GM18505 (cell line): ENCODE results near the gene IQGAP2.
"Not testable (repeated sequence)": the region's sequence is repeated elsewhere in the genome, so short reads cannot be mapped to it uniquely, and the experiment has no call there.

Experiments
- ATAC-seq: cut with Tn5 transposase; IDR thresholded peaks from one replicate; pipeline ENCODE4 v1.9.1; 2021; ENCODE audit not compliant: unreplicated experiment
- POLR2A ChIP-seq: IDR thresholded peaks from 4 replicates; pipeline ENCODE4 v1.6.1; 2011; ENCODE audit warnings: borderline replicate concordance; ENCODE audit not compliant: insufficient read depth, insufficient read length; ENCODE audit errors: extremely low read depth

Gene IQGAP2

DNA sequence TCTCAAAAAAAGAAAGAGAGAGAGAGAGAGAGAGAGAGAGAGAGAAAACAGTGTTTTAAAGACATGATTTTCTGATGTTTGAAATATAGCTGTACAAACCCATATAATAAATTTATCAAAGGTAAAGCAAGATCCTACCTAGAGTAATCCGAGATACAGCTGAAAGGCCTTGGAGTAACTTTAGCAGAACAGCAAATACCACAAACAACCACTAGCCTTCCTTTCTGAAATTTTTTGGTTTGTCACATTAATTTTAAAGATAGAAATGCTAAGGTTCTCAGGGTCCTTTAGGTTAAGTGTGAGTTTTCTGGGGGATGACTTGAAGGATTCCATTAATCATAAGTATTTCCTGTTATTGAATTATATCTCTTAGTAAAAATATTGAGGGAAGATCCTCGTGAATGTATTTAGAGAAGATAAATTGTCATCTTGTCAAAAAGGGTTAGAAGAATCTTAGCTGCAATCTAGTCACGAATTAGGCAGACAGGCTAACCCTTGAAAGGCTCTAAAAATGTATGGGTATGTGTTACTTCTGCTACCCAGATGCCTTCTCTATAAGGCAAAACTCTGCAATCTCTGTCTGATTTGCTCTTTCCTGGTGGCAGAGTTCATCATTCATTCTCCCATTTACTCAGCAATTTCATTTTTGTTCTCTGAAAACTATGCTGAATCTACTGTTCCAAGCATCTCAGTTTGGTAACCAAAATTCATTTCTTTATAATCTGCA is 192.8 kb downstream of the IQGAP2 start:
- no peak for TF ChIP-seq POLR2A
- no peak for ATAC-seq

DNA sequence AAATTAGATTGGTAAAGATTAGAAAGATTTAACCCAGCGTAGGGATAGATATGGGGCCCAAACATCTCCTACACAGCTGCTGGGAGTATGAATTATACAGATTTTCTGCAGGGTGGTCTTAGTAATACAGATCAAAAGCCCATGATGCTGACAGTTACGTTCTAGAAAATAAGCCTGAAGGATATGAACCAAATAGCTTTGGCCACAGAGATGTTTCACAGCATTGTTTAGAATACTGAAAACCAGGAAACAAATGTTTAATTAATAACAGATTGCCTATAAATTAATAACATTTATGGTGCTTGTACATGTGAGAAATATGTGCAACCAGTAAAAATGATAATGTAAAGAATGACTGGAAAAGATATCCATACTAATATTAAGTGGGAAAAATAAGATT is 195.4 kb downstream of the IQGAP2 start:
- ATAC-seq = no peak
- no peak for TF ChIP-seq POLR2A

GRCh38 chr5:76600716-76601115 is 197.6 kb downstream of the IQGAP2 start:
- ATAC-seq = no peak
- no peak for TF ChIP-seq POLR2A

DNA sequence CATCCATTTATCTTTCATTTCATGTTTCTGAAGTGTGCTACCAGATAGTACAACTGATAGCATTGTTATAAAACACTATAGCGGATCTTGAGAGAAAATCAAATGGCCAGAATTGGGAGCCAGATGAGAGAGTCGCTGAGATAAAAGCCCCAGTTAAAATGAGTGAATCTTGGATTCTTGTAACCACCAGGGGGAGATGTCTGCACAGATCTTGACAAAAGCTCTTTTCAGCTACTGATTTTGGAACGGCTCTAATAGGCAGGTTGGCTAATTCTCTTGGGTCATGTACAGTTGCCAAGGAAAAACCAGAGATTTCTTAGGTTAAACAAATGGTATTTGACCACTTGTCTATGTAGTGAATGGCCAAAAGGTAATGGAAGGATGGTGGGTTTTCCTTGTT is 198.4 kb downstream of the IQGAP2 start:
- no peak for ATAC-seq
- TF ChIP-seq POLR2A = no peak

- no peak for TF ChIP-seq POLR2A
- ATAC-seq = no peak
These were observed 199.1 kb downstream of the IQGAP2 start for GRCh38 chr5:76602094-76602726.

DNA sequence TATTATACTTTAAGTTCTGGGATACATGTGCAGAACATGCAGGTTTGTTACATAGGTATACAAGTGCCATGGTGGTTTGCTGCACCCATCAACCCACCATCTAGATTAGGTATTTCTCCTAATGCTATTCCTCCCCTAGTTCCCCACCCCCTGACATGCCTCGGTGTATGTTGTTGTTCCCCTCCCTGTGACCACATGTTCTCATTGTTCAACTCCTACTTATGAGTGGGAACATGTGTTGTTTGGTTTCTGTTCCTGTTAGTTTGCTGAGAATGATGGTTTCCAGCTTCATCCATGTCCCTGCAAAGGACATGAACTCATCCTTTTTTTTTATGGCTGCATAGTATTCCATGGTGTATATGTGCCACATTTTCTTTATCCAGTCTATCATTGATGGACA is 200.9 kb downstream of the IQGAP2 start:
- ATAC-seq = not testable (repeated sequence)

DNA sequence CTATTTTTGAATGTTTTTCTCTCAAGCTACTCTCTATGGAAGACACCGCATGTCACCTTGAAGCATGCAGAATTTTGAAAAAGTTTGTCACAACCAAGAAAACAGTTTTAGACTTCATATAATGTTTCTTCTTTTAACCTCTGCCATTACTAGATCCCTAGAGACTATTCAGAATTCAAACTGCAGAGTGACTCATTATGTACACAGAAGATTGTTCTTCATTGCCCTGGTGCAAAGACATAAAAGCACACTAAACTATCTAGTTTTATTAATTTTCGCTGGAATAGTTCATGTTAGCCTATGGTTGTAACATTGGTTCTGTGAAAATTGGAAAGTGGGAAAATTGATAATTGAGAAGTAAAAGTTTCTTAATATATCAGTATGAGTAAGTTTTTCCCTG is 201.8 kb downstream of the IQGAP2 start:
- ATAC-seq = no peak
- TF ChIP-seq POLR2A = no peak

GRCh38 chr5:76606701-76607100 is 203.6 kb downstream of the IQGAP2 start:
- TF ChIP-seq POLR2A = no peak
- ATAC-seq = peak; percentile 41

- peak; percentile 50 for ATAC-seq
- TF ChIP-seq POLR2A = no peak
These were observed 204.3 kb downstream of the IQGAP2 start for GRCh38 chr5:76607353-76607871.

DNA sequence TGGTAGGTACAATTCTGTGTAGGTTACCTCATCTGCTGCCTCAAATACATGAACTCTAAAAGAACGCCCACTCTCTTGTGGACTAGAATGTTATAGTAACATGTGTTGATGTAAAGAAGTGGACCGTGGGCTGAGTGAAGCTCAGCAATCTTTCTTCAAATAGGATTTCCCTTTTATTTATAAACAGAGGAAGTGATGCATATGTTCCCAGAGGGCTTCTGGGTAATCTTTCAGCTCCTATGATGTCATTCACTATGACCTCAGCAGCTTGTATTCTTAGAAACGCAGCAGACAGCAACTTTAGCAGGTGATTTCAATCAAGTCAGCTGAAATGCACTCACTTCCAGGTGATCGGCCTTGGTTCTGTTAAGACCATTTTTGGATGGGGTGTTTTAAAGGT is 205.7 kb downstream of the IQGAP2 start:
- ATAC-seq = peak; percentile 40
- no peak for TF ChIP-seq POLR2A

GRCh38 chr5:76610196-76610595 is 207.1 kb downstream of the IQGAP2 start:
- ATAC-seq = no peak
- TF ChIP-seq POLR2A = no peak

- no peak for TF ChIP-seq POLR2A
- ATAC-seq = no peak
These were observed 209.9 kb downstream of the IQGAP2 start for GRCh38 chr5:76612942-76613341.

DNA sequence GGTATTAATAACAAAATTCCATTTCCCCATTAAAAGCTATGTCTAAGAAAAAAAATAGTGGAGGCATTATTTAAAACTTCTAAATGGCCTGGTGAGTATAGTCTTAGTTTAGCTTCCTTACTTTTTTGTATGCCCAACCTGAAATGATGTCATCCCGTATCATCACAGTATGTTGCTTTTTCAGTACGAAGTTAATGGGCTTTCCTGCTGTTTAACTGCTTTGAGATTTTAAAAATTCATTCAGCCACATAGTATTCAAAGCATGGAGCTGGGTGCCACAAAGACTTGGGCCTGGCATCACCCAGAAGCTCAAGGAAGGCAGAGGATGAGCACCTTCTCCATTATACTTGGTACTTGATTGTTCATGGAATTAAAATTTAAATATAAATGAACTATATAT is 212.7 kb downstream of the IQGAP2 start:
- no peak for ATAC-seq
- no peak for TF ChIP-seq POLR2A

DNA sequence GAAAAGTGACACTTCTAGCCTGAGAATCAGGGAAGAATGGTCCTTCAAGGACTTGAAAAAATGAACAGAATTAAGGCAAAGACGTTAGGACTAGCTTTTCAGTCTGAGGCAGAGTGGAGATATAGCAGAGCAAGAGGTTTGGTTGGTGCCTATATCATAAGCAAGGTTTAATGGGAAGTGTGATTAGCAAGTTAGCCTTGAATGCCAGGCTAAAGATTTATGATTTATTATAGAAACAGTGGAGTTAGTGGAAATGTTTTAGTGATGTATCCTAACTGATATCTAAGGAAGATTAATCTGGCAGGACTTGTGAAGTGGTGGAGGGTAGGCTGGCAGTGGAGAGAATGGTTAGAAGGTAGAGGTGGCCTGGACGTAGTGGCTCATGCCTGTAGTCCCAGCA is 213.1 kb downstream of the IQGAP2 start:
- no peak for ATAC-seq
- no peak for TF ChIP-seq POLR2A

GRCh38 chr5:76617229-76617628 is 214.1 kb downstream of the IQGAP2 start:
- ATAC-seq = no peak
- no peak for TF ChIP-seq POLR2A

DNA sequence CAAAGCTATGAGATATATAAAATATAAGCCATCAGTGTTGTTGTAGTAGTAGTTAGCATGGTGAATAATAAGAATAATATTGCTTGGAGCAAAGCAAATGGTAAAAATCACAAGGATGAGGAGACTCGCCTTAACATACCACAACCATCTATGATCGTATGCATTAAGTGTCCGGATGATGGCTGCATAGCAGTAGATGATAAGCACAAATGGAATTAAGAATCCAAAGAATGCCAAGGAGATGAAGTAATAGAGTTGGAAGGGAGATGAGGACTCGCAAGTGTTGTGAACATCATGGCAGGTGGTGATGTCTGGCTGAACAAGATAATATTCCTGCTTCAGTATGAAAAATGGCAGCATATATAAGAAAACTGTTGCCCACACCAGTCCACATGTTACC is 214.6 kb downstream of the IQGAP2 start:
- ATAC-seq = no peak
- TF ChIP-seq POLR2A = no peak
